GM19193 (cell line): Measurements from ENCODE around the gene YIPF4.

ENCODE experiments used
- POLR2A ChIP-seq: IDR thresholded peaks from 4 replicates; pipeline ENCODE4 v1.6.1; 2011; ENCODE audit not compliant: insufficient read depth, insufficient read length; ENCODE audit errors: extremely low read depth

YIPF4 gene

GRCh38 chr2:32360416-32360815 lies 82.7 kb downstream of the YIPF4 start:
- TF ChIP-seq POLR2A: no peak

GRCh38 chr2:32363597-32363996 lies 85.9 kb downstream of the YIPF4 start:
- no peak for TF ChIP-seq POLR2A
